Nephron progenitor cell (in vitro differentiated cells): ENCODE data around the gene SELENOI.

Experiments
- DNase-seq: peaks from one replicate; pipeline ENCODE4 v3.0.0; 2021
- H3K27ac Mint-ChIP-seq: 2 replicates; pipeline ENCODE4 v1.8.0; 2021; ENCODE audit warnings: mild to moderate bottlenecking, moderate library complexity, mixed read lengths
- H3K27me3 Mint-ChIP-seq: 2 replicates; pipeline ENCODE4 v1.8.0; 2021; ENCODE audit warnings: mild to moderate bottlenecking, low read depth, mixed read lengths; ENCODE audit not compliant: poor library complexity
- H3K36me3 Mint-ChIP-seq: 2 replicates; pipeline ENCODE4 v1.8.0; 2021; ENCODE audit warnings: low read depth, mixed read lengths
- H3K4me1 Mint-ChIP-seq: 2 replicates; pipeline ENCODE4 v1.8.0; 2021; ENCODE audit warnings: mixed read lengths
- H3K4me3 Mint-ChIP-seq: 2 replicates; pipeline ENCODE4 v1.8.0; 2021; ENCODE audit warnings: mild to moderate bottlenecking, moderate library complexity, mixed read lengths
- H3K9me3 Mint-ChIP-seq: 2 replicates; pipeline ENCODE4 v1.8.0; 2021; ENCODE audit warnings: mild to moderate bottlenecking, moderate library complexity, mixed read lengths
- CTCF ChIP-seq: fragments of 200-600 bp; sonication (generic); IDR thresholded peaks from 2 replicates; pipeline ENCODE4 v1.5.0; 2021; ENCODE audit warnings: antibody characterized with exemption

The SELENOI gene

GRCh38 chr2:26438526-26438925, 92.6 kb downstream of the SELENOI start:
- no peak for TF ChIP-seq CTCF

GRCh38 chr2:26438926-26439325, 93.0 kb downstream of the SELENOI start:
- H3K27me3 Mint-ChIP-seq = peaks cover 5% of the 10 kb centered on the region
- peak overlapping the region; percentile 0 for H3K4me3 Mint-ChIP-seq
- no peaks in the 10 kb centered on the region for H3K36me3 Mint-ChIP-seq
- H3K9me3 Mint-ChIP-seq = no peaks in the 10 kb centered on the region
- peaks cover 12% of the 10 kb centered on the region for H3K4me1 Mint-ChIP-seq
- DNase-seq = no peak
- TF ChIP-seq CTCF = no peak
- peak overlapping the region; percentile 84 for H3K27ac Mint-ChIP-seq

More at GRCh38 chr2:26438526-26438925, 92.6 kb downstream of the SELENOI start:
- DNase-seq = peak; percentile 26
- Mint-ChIP-seq H3K27me3 (peaks cover 4% of the 10 kb centered on the region), H3K27ac (no peak overlapping the region), H3K4me3 (no peak overlapping the region), H3K4me1 (peaks cover 12% of the 10 kb centered on the region), H3K9me3 (no peaks in the 10 kb centered on the region), H3K36me3 (no peaks in the 10 kb centered on the region)

- Mint-ChIP-seq H3K4me1 (peaks cover 12% of the 10 kb centered on the region), H3K27ac (no peak overlapping the region)
- TF ChIP-seq CTCF = no peak
These were observed 96.4 kb downstream of the SELENOI start for GRCh38 chr2:26442301-26442700.

GRCh38 chr2:26442707-26443106, 96.8 kb downstream of the SELENOI start:
- no peak for TF ChIP-seq CTCF
- H3K27me3 Mint-ChIP-seq = peaks cover 10% of the 10 kb centered on the region
- H3K9me3 Mint-ChIP-seq = no peaks in the 10 kb centered on the region
- peaks cover 12% of the 10 kb centered on the region for H3K4me1 Mint-ChIP-seq
- DNase-seq = no peak
- H3K27ac Mint-ChIP-seq = no peak overlapping the region
- H3K36me3 Mint-ChIP-seq = no peaks in the 10 kb centered on the region
- no peak overlapping the region for H3K4me3 Mint-ChIP-seq

More at GRCh38 chr2:26442301-26442700, 96.4 kb downstream of the SELENOI start:
- Mint-ChIP-seq H3K36me3 (no peaks in the 10 kb centered on the region), H3K27me3 (peaks cover 10% of the 10 kb centered on the region), H3K4me3 (no peak overlapping the region), H3K9me3 (no peaks in the 10 kb centered on the region)
- DNase-seq = no peak

GRCh38 chr2:26444236-26444635, 98.3 kb downstream of the SELENOI start:
- Mint-ChIP-seq H3K9me3 (no peaks in the 10 kb centered on the region), H3K4me3 (no peak overlapping the region), H3K4me1 (peaks cover 2% of the 10 kb centered on the region), H3K27me3 (peaks cover 10% of the 10 kb centered on the region), H3K36me3 (no peaks in the 10 kb centered on the region), H3K27ac (no peak overlapping the region)
- TF ChIP-seq CTCF = no peak
- no peak for DNase-seq
